HG03108 (cell line): ENCODE data around the gene TULP1.
"Not testable (repeated sequence)": the region's sequence is repeated elsewhere in the genome, so short reads cannot be mapped to it uniquely, and the experiment has no call there.

Experiments used
- ATAC-seq: cut with Tn5 transposase; IDR thresholded peaks from one replicate; pipeline ENCODE4 v1.9.1; 2021; ENCODE audit warnings: moderate library complexity; ENCODE audit not compliant: unreplicated experiment

The TULP1 gene

GRCh38 chr6:35512740-35513139 is at the start of gene TULP1:
Gene TULP1 (minus strand): TSS chr6:35512896. CDS start chr6:35512858, 38 bp downstream.
- ATAC-seq, result no peak

GRCh38 chr6:35562060-35562459 is 49.4 kb upstream of the TULP1 start:
- no peak for ATAC-seq

DNA sequence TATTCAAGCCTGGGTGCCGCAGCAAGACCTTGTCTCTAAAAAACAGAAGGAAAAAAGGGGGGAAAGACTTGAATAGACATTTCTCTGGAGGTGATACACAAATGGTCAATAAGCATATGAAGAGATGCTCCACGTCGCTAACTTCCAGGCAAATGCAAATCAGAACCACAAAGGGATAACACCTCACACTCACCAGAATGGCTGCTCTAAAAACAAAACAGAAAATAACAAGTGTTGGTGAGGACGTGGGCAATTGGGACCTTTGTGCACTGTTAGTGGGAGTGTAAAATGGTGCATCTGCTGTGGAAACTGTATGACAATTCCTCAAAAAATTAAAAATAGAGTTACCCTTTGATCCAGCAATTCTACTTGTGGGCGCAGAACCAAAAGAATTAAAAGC is 48.4 kb upstream of the TULP1 start:
- ATAC-seq, result no peak

DNA sequence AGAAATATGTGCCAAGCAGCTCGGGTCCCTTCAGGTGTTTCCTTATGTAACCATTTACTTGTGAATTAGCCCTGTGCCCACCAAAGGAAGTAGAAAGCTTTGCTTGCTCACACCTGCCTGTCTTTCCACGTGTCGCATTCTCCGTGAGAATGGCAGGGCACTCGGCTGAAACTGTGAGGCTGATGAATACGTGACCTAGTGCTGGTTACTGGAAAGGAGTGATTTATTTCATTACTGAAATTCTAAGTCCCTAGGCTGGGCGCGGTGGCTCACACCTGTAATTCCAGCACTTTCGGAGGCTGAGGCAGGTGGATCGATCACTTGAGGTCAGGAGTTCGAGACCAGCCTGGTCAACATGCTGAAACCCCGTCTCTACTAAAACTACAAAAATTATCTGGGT is 45.9 kb upstream of the TULP1 start:
- ATAC-seq, result no peak

GRCh38 chr6:35557239-35557638 is 44.5 kb upstream of the TULP1 start:
- ATAC-seq, result no peak

GRCh38 chr6:35554811-35555210 is 42.1 kb upstream of the TULP1 start:
- ATAC-seq, result no peak

GRCh38 chr6:35553315-35553714 is 40.6 kb upstream of the TULP1 start:
- ATAC-seq, result no peak

DNA sequence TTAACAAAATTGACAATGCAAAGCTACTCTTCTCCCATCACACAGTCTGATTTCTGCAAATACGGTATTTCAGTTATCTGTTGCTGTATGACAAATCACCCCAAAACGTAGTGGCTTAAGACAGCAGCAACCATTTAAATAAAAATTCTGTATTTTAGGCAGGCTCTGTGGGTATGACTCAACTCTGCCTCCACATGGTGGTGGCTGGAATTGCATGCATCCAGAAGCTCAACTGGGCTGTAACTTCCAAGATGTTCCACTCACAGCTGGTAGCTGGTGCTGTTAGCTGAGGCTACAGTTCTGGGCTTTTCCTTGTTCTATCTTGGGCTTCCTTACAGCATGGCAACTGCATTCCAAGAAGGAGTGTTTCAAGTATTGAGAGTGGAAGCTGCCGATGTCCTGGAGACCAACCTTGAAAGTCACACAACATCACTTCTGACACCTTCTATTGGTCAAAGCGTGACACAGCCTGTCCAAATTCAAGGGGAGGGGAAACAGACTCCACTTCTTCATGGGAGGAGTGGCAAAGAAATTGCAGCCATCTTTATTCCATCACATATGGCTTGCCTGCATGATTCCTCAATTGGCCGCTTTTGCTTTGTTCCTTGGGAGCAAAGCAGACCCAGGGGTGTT is 39.7 kb upstream of the TULP1 start:
- no peak for ATAC-seq

- ATAC-seq, result no peak
These were observed 37.7 kb upstream of the TULP1 start for GRCh38 chr6:35550437-35550836.

DNA sequence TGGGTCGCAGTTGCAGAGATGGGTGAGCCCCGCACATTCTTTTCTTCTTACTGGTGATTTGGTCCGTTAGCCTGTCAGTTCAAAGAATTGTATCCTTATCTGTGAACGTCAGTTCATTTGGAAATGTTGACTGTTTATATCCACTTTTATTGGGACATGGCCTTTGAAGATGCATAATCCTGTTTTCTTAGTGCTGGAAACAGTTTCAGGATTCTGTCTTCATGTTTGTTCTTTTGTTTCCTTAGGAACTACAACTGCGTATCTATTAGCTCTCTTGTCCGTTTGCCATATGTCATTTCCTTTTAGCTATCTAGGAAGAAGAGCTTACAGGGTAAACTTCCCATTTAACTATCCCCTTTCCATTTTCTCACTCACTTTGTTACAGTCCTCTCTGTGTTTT is 35.0 kb upstream of the TULP1 start:
- no peak for ATAC-seq

- ATAC-seq, result no peak
These were observed 32.2 kb upstream of the TULP1 start for GRCh38 chr6:35544769-35545361.

- ATAC-seq, result no peak
These were observed 30.9 kb upstream of the TULP1 start for GRCh38 chr6:35543459-35544193.

- no peak for ATAC-seq
These were observed 29.1 kb upstream of the TULP1 start for GRCh38 chr6:35541836-35542235.

GRCh38 chr6:35539223-35539622 is 26.5 kb upstream of the TULP1 start:
- ATAC-seq, result no peak

- not testable (repeated sequence) for ATAC-seq
These were observed 23.2 kb upstream of the TULP1 start for GRCh38 chr6:35535847-35536246.

DNA sequence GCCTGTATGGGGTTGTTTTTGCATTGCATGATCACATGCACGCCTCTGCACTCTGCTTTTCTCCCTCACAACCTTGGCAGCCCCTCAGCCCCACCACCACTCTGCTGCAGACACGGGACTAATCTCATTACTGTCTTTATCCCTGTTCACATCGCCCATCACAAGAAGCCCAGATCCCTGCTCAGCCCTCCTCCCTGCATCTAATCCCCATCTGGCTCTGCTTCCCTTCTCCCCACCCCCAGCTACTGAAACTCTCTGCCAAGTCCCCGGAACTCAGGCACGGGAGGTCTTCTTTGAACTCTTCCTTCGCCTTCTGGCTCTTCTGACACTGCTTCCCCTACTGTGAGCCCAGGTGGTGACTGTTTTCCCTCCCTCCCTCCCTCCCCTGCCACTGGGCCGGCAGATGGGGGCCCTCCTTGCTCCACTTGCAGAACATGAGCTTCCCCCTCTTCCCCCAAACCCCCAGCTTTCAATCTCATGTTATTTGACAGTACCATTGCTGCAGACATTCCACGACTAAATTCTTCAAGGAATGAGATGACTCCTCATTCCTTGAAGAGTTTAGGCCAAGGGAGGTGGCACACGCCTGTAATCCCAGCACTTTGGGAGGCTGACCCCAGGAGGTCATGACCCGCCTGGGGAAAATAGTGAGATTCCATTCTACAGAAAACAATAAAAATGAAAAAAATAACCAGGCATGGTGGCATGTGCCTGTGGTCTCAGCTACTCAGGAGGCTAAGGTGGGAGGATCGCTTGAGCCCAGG is 21.9 kb upstream of the TULP1 start:
- ATAC-seq, result no peak

DNA sequence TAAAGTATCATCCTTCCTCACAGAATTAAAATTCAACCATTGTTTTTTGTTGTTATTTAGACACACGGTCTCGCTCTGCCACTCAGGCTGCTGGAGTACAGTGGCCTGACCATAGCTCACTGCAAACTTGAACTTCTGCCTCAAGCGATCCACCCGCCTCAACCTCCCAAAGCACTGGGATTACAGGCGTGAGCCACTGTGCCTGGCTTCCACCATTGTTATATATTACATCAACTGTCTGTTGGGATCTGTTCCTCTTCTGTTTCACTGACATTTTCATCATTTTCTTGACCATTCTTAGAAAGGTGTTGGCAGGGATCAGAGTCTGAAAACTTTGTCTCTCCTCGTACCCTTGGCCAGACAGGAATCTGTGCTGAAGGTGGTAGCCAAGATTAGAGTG is 21.3 kb upstream of the TULP1 start:
- ATAC-seq, result no peak

DNA sequence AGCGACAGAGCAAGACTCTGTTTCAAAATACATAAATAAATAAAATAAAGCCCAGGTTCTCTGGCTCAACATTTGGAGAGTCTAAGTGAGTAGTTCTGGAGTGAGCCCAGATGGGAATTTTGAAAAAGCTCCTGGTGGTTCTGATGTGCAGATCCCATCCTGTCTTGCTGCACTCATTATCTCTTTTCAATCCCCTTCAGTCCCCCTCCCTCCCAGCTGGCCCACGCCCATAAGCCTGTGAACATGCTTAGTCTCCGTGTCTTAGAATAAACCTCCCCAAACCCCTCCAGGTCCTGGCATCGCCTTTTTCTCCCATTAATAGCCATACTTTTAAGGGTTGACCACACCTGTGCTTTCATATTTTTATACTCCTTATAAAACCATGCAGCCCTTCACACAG is 19.4 kb upstream of the TULP1 start:
- ATAC-seq, result no peak

- no peak for ATAC-seq
These were observed 11.8 kb upstream of the TULP1 start for GRCh38 chr6:35524380-35525020.

DNA sequence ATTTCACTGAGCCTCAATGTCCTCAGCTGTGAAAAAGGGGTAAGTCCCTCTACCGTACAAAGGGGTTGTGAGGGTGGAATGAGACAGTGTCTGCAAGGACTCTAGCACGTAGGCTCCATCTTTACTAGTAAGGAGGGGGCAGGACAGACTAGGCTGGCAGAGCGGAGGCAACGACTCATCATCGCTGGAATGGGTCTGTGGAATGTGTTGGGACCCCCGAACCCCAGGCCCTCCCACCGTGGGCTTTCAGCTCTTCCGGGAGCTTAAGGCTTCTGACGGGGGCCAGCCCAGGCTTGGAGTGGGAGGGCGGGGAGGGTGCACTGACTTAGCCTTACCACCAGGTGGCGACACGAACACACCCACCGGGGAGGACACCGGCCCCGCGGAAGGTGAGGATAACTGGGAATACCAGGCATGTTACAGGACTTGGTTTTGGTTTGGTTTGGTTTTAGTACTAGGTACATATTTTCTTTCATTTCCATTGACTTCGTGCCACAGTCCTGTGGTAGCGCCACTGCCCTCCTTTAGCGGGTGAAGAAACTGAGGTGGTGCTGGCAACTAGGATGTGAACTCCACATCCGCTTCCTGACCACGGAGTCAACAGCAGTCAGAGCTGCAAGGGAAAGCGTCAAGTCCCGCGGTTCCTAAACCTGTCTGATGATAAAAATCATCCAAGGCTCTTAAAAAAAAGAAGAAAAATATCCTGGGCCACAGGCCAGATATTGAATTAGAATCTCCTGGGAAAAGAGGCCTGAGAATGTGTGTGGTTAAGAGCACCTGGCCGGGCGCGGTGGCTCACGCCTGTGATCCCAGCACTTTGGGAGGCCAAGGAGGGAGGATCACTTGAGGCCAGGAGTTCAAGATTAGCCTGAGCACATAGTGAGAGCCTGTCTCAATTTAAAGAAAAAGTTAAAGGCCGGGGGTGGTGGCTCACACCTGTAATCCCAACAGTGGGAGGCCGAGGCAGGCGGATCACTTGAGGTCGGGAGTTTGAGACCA is 10.3 kb upstream of the TULP1 start:
- no peak for ATAC-seq
